ENCODE data around the gene ZNF212. TPM values are rescaled to one million over a fixed set of nuclear protein-coding genes. Genes with fewer than 3 reads are reported as not detected.
A peak's percentile ranks its signal among the peaks of the same experiment; 100 is the strongest.

ZNF212 gene
- total and polyA plus RNA-seq, 9 of the 15 experiments (the other 6 are each of a cell fraction or from before 2014, with no cell fraction given) = 1.8 to 21.4 (median 7.2) TPM

- TF ChIP-seq ZNF140 (CRISPR knock-in tag; IDR thresholded peaks at IDR 0.05) (no peak), TRIM24 (IDR thresholded peaks at IDR 0.05) (peak in 1 of 2 experiments; percentile 22; a peak in 1 of 4 replicates), PRMT5 (CRISPR knock-in tag; IDR thresholded peaks at IDR 0.05) (no peak), HNRNPK (IDR thresholded peaks at IDR 0.05; ENCODE audit: low read depth, low read length, poor library complexity, severe bottlenecking) (no peak), CHD1 (IDR thresholded peaks at IDR 0.05; ENCODE audit: low read length) (peak; percentile 98), DACH1 (IDR thresholded peaks at IDR 0.05; ENCODE audit: partially characterized antibody) (peak; percentile 73), TCF7L2 (IDR thresholded peaks at IDR 0.05; ENCODE audit: low read depth, low read length) (0 out of 2 replicates have a peak, but pooled peaks have one; percentile 36), RCOR1 (IDR thresholded peaks at IDR 0.05; ENCODE audit: borderline replicate concordance in 1 of 2, low read depth in 2 of 2, low read length in 2 of 2) (peak; percentile 33 to 86; a peak in 2 of 4 replicates), ZNF280A (IDR thresholded peaks at IDR 0.05; ENCODE audit: low read depth, partially characterized antibody) (no peak), PHTF2 (CRISPR knock-in tag; IDR thresholded peaks at IDR 0.05) (no peak), ZNF780A (CRISPR knock-in tag; IDR thresholded peaks at IDR 0.05) (no peak), ZBTB5 (IDR thresholded peaks at IDR 0.05) (peak; percentile 72; the same call in 1 of the 2 replicates), BMI1 (IDR thresholded peaks at IDR 0.05; ENCODE audit: low read length) (peak; percentile 9; the same call in 1 of the 2 replicates), BCL6 (CRISPR knock-in tag; IDR thresholded peaks at IDR 0.05) (no peak), CBX3 (IDR thresholded peaks at IDR 0.05; ENCODE audit: borderline replicate concordance in 1 of 2, low read length in 2 of 2) (peak in 1 of 2 experiments; percentile 86; a peak in 1 of 3 replicates), MTA2 (IDR thresholded peaks at IDR 0.05; ENCODE audit: low read depth) (no peak), NR2C1 (IDR thresholded peaks at IDR 0.05) (no peak), NR2C1 (tag; IDR thresholded peaks at IDR 0.05) (peak; percentile 27; the same call in 1 of the 2 replicates), ARID3A (IDR thresholded peaks at IDR 0.05; ENCODE audit: borderline replicate concordance, low read depth, low read length) (no peak)
Measured at GRCh38 chr7:149195180-149196150, 44.0 kb upstream of the ZNF212 start, which contains the start of gene ZNF282 (continued).

Data from K562 (cell line).